ENCODE measurements around the gene GLG1.
"Not testable (repeated sequence)": the region's sequence is repeated elsewhere in the genome, so short reads cannot be mapped to it uniquely, and the experiment has no call there.

Gene GLG1

GRCh38 chr16:74524117-74524516, 82.8 kb downstream of the GLG1 start:
- DNase-seq, result no peak

- not testable (repeated sequence) for DNase-seq
These were observed 83.2 kb downstream of the GLG1 start for GRCh38 chr16:74523706-74524105.

GRCh38 chr16:74522160-74522559, 84.8 kb downstream of the GLG1 start:
- DNase-seq, result no peak

- DNase-seq, result no peak
These were observed 85.2 kb downstream of the GLG1 start for GRCh38 chr16:74521691-74522090.

GRCh38 chr16:74518934-74519333, 88.0 kb downstream of the GLG1 start:
- DNase-seq, result not testable (repeated sequence)

GRCh38 chr16:74511961-74512360, 95.0 kb downstream of the GLG1 start:
- no peak for DNase-seq

- no peak for DNase-seq
These were observed 101.9 kb downstream of the GLG1 start for GRCh38 chr16:74505011-74505410.

- no peak for DNase-seq
These were observed 103.5 kb downstream of the GLG1 start for GRCh38 chr16:74503412-74503811.

- no peak for DNase-seq
These were observed 105.1 kb downstream of the GLG1 start for GRCh38 chr16:74501484-74502478.

- no peak for DNase-seq
These were observed 106.0 kb downstream of the GLG1 start for GRCh38 chr16:74500907-74501306.

GRCh38 chr16:74499114-74499513, 107.8 kb downstream of the GLG1 start:
- DNase-seq, result no peak

- no peak for DNase-seq
These were observed 109.2 kb downstream of the GLG1 start for GRCh38 chr16:74497761-74498160.

- no peak for DNase-seq
These were observed 110.9 kb downstream of the GLG1 start for GRCh38 chr16:74496054-74496453.

- DNase-seq, result no peak
These were observed 113.9 kb downstream of the GLG1 start for GRCh38 chr16:74492976-74493375.

GRCh38 chr16:74487634-74488495, 119.0 kb downstream of the GLG1 start:
- no peak for DNase-seq

- no peak for DNase-seq
These were observed 121.0 kb downstream of the GLG1 start for GRCh38 chr16:74485916-74486315.

- DNase-seq, result no peak
These were observed 126.5 kb downstream of the GLG1 start for GRCh38 chr16:74480150-74481029.

GRCh38 chr16:74477226-74477625, 129.7 kb downstream of the GLG1 start:
- DNase-seq, result no peak

GRCh38 chr16:74474416-74474815, 132.5 kb downstream of the GLG1 start:
- no peak for DNase-seq

GRCh38 chr16:74472540-74472939, 134.4 kb downstream of the GLG1 start:
- no peak for DNase-seq

GRCh38 chr16:74472010-74472409, 134.9 kb downstream of the GLG1 start:
- DNase-seq, result no peak

GRCh38 chr16:74469946-74470478, 136.9 kb downstream of the GLG1 start:
- DNase-seq, result no peak
